HG02885 (cell line): ENCODE measurements around the gene CNEP1R1.
"Not testable (repeated sequence)": the region's sequence is repeated elsewhere in the genome, so short reads cannot be mapped to it uniquely, and the experiment has no call there.

Experiments
- ATAC-seq: cut with Tn5 transposase; IDR thresholded peaks from one replicate; pipeline ENCODE4 v1.9.1; 2021; ENCODE audit warnings: mild to moderate bottlenecking; ENCODE audit not compliant: unreplicated experiment, poor library complexity

The CNEP1R1 gene

DNA sequence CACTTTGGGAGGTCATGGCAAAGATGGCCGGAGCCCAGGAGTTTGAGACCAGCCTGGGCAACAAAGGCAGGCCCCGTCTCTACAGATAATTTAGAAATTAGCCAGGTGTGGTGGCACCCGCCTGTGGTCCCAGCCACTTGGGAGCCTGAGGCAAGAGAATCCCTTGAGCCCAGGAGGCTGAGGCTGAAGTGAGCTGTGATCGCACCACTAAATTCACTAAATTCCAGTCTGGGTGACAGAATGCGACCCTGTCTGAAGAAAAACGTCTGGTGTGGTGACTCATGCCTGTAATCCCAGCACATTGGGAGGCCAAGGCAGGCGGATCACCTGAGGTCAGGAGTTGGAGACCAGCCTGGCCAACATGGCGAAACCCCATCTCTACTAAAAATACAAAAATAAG, 10.8 kb upstream of the CNEP1R1 start:
- not testable (repeated sequence) for ATAC-seq

DNA sequence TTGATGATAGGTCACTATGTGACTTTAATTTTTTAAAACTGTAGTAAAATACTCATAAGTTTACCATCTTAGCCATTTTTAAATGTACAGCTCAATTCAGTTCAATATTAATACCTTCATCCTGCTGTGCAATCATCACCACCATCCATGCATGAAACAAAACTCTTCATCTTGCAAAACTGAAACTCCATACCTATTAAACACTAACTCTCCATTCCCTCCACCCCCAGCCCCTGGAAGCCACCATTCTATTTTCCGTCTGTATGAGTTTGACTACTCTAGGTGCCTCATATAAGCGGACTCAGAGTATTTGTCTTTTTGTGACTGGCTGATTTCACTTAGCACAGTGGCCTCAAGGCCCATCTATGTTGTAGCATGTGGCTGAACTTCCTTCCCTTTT, 9.4 kb upstream of the CNEP1R1 start:
- no peak for ATAC-seq

DNA sequence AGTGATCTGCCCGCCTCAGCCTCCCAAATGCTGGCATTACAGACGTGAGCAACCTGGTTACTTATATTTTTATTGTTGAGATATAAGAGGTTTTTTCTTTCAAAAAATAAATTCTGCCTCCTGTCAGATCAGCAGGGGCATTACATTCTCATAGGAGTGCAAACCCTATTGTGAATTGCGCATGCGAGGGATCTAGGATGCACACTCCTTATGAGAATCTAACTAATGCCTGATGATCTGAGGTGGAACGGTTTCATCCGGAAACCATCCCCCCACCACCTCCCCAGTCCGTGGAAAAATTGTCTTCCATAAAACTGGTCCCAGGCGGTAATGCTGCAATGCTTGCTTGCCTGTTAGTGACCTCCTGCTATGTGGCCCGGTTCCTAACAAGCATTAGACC, 7.5 kb upstream of the CNEP1R1 start:
- ATAC-seq: no peak

DNA sequence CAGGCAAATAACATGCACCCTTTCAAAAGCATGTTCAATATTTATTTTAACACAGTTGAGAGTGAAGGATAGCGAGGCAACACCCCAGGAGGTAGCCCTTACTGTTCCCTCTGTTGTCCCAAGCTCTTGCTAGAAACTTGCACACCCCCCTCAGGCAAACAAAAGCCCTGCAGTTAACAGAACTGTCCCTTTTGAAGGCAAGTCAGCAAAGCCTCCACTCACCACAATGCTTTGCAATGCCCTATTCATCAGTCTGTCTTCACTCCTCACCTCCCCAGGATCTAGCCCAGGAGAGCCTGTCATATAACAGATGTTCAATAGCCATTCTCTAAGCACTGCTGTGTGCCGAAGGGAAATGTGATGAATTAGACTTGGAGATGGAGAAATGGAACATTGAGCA, 3.5 kb upstream of the CNEP1R1 start:
- ATAC-seq: no peak

DNA sequence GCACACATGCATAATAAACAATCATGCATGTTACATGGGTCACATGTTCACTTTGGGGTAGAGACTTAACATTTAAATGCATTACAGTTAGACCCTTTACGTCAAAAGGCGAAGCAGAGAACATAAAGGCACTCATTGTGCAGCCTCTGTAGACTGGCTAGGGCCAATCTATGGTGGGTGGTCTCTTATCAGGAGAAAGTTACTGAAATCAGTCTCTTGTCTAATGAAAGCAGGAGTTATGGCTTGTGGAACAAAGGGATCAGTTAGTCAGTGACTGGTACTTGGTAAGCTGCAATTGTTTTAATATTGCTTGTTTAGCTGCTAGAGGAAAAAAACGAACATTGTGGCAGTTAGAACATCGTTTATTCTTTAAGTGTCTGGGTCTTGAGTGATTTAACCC, 1.4 kb upstream of the CNEP1R1 start:
- no peak for ATAC-seq

DNA sequence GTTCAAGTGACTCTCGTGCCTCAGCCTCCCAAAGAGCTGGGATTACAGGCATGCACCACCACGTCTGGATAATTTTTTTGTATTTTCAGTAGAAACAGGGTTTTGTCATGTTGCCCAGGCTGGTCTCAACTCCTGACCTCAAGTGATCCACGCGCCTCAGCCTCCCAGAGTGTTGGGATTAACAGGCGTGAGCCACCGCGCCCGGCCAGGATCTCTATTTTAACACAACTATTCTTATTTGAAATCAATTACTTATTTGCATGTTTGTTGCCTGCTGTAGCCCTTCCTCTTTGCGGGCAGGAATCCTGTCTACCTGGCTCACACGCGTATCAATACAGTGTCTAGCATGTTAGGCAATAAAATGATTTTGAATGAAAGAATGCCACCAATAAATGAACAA, 818 bp upstream of the CNEP1R1 start:
- ATAC-seq: no peak

DNA sequence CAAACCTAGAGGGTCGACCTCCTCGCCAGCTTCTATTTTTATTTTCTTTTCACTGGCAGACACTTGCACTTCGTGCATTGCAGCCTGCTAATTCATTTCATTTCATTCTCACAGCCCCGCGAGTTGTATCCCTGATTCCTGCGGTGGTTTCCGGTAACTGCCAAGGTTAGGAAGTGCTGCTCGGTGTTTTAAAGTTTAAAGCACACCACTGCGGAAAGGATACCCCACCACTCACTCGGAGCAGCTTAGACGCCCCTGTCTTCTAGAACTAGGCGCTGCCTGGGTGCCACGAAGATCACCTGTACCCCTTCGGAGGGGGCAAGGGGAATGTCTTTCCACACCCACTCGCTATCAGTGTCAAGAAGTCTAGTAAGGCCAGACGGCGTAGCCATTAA, 509 bp downstream of the CNEP1R1 start:
- ATAC-seq: peak; percentile 2

DNA sequence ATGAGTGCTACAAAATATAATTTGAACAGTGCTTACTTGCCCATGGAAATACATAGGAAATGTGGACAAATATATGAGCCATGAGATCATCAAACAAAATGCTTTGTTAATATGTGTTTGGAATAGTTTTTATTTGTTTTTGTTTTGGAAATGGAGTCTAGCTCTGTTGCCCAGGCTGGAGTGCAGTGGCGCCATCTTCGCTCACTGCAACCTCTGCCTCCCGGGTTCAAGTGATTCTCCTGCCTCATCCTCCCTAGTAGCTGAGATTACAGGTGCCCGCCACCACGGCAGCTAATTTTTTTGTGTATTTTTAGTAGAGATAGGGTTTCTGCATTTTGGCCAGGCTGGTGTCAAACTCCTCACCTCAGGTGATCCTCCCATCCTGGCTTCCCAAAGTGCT, 2.8 kb downstream of the CNEP1R1 start:
- no peak for ATAC-seq

DNA sequence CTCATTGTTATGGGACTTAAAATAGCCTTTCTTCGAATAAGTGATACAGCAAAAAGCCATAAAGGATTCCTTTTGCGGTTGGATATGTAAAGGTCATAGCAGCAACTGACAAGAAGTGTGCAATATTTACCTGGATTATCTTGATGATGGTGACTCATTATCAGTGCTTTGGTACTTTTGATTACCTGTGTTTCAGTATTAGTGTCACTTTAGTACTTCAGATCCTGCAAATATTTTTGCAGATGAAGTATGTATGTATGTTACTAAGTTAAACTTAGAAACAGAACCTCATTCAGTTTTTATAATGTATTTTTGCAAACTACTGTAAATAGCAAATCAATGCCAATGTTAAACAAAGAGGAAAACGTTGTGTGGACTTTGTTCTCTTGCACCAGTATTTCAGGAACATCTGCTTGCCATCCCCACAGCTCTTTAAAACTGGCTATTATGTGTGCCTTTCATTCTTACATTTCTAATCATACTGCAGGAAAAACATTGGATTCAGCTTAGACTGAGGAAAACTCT, 10.5 kb downstream of the CNEP1R1 start:
- ATAC-seq: no peak

DNA sequence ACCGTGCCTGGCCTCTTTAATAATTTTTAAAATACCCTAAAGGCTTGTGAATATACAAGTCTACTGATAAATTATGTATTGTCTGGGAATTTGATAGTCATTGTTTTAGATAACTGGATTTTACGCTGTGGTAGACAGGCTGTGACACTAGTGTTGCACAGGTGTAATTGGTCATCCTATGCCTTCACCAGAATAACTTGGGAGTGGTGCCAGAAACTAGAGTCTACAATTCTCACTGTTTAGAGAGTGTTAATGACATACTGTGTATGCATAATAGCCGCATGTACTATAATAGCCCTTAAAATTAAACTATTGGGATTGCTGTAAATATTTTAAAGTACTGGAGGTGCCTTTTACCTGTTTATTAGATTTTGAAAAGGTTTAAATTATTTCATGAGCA, 11.4 kb downstream of the CNEP1R1 start:
- ATAC-seq: no peak

DNA sequence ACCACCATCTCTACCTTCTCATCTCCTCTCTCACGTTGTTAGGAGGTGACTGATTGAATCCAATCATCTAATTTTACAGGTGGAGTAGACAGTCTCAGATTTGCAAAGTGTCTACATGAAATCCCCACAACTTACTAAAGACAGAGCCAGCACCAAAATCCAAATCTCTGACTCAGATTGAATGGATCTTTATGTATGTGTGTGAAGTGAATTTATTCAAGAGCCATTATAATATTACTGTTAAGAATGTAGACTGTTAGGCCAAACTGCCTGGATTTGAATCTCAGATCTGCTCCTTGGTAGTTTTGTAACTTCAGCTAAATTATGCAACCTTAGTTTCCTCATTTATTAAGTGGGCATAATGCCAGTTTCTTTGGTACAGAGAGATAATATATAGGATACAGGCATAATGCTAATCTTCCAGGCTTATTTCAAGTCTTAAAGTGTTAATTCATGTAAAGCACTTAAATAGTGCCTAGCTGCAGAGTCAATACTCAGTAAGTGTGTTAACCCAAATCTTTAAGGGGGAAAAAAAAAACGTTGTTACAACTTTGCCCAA, 12.7 kb downstream of the CNEP1R1 start:
- no peak for ATAC-seq

DNA sequence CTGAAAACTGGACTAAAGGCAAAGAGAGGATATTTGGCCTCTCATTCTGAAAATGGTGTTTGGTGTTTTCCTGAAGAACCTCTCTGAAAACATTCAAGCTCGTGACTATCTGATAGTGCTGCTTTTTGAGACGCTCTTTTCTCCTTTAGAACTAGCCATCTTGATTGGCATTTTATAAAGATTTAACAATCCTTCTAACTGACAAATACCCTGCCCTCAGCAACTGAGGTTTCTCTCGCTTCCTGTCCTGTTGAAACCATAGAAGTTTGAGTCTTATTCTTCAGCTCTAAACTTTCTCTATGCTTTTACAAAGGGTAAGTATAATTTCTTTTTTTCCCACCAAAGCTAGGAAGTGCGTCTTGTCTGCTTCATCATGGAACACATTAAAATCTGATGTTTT, 13.3 kb downstream of the CNEP1R1 start:
- no peak for ATAC-seq

DNA sequence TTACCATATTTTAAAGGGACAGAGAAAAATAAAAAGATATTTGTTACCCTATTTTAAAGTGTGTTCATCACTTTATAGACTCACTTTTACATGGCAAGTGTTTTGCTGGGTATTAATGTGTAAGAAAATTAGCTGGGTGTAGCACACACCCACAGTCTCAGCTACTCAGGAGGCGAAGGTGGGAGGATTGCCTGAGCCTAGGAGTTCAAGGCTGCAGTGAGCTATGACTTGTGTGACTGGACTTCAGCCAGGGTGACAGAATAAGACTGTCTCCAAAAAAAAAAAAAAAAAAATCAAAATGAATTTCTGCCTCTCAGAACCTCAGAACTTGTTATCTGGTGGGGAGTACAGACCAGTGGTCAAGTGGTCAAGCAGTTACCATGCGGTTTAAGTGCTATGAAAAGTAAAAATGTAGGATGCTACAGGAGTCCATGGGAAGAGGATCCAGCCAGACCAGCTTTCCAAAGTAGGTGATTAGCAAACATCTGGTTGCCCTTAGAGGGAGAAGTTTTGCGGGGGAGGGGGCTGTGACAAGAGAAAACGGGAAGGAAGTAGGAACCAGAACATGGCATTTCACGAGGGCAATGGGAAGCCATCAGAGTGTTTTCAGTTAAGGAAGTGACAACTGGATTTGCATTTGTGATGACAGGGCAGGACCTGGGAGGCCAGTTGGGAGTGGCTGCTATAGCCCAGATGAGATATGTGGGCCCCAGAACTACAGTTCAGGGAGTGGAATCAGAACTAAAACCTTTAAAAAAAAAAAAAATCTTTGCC, 13.9 kb downstream of the CNEP1R1 start:
- ATAC-seq: no peak

DNA sequence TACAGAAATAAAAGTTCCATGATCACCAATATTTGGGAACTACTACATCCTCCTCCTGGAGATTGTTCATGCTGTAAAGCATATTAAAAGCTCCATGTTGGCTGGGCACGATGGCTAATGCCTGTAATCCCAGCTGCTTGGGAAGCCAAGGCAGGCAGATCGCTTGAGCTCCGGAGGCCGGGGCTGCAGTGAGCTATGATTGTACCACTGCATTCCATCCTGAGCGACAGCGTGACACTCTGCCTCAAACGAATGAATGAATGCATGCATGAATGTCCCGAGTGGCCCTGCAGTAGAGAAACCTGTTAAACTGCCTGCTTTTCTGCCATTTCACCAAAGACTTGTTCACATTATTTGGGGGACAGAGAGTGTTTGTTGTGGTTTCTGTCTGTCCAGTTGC, 15.0 kb downstream of the CNEP1R1 start:
- no peak for ATAC-seq

DNA sequence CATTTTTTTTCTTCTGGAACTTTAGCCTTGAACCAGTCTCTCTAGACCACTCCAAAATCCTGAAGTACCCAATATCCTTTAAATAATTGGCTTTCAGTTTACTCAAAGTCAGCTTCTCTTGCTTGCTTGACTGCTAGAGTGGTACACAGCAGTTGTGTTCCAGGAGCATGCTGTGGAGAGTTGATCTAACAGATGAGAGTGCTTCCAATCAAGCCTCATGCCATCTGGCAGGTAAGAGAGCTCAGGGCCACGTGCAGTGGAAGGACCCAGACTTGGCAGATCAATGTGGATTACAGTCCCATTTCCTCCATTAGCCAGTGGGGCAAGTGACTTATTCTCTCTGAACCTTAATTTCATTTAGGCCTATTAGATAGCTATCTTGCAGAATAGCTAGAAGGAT, 15.7 kb downstream of the CNEP1R1 start:
- ATAC-seq: no peak

DNA sequence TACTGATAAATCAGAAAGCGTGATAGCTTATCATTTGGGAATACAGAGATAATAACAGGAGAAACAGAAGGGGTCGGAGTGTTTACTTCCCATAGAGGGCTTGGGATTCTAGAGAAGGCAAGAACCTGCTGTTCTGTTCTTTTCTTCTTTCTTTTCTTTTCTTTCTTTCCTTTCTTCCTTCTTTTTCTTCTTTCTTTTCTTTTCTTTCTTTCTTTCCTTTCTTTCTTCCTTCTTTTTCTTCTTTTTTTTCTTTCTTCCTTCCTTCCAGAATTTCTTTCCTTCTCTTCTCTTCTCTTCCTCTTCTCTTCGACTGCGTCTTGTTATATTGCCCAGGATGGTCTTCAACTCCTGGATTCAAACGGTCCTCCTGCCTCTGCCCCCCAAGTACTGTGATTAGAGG, 18.3 kb downstream of the CNEP1R1 start:
- no peak for ATAC-seq

DNA sequence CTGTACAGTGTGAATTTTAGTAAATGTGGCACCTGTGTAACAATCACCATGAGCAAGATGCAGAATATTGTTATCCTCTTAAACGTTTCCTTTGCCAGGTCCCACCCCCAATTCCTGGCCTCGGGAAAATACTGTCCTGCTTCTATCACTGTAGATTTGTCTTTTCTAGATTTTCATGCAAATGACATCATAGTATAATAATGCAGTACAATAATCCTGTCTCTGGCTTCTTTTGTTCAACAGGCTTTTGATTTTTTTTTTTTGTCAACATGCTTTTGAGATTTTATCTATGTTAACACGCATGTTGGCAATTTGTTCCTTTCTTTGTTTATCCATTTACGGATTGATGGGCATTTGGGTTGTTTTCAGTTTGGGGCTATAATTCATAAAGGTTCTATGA, 20.4 kb downstream of the CNEP1R1 start:
- ATAC-seq: no peak

DNA sequence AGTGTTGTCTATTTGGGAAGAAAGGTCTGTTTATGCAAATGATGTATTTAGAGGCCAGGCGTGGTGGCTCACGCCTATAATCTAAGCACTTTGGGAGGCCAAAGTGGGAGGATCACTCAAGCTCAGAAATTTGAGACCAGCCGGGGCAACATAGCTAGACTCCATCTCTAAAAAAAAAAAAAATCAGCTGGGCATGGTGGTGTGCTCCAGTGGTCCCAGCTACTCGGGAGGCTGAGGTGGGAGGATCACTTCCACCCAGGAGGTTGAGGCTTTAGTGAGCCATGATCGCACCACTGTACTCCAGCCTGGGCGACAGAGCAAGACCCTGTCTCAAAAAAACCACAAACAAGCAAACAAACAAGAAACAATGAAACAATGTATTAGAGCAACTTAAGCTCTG, 21.8 kb downstream of the CNEP1R1 start:
- ATAC-seq: no peak

DNA sequence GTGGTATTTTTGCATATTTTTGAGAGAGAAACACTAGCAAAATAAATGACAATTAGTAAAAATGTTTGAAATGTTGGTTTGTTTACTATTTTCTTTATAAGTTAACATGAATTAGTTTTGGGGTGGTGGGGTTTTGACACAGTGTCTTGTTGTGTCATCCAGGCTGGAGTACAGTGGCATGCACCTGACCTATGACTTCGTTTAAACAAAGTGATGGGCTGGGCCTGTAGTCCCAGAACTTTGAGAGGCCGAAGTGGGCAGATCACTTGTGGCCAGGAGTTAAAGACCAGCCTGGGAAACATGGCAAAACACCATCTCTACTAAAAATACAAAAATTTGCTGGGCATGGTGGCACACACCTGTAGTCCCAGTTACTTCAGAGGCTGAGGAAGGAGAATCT, 22.8 kb downstream of the CNEP1R1 start:
- ATAC-seq: no peak

DNA sequence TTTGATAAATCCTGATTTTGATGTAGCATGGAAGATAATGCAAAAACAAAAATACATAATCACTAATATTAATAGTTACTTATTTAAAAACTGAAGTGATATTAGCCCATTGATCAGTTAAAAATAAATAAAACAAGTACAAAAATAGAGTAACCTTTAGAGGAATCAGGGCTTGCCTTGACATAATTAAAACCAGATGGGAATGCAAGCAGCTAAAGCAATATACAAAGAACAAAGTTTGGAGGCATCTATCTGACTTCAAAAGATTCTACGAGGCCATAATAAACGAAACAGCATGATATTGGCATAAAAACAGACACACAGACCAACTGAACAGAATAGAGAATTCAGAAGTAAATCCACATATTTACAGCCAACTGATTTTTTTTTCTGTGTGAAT, 25.8 kb downstream of the CNEP1R1 start:
- no peak for ATAC-seq

DNA sequence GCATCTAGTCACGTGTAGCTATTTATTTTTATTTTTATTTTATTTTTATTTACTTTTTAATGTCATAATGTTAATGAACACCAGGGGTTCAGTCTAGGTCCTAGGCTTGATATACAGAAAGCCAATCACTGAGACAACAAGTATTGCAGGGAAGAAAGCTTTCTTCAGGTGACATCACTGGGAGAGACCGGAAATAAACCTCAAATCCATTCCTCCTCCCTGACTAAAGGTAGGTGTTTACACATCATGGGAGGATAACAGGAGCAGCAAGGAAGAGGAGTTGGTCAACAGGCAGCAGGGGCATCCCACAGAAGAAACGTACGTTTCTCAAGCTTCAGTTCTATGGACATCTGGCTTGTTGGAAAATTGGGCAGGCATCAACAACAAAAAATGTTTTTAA, 31.2 kb downstream of the CNEP1R1 start:
- no peak for ATAC-seq

DNA sequence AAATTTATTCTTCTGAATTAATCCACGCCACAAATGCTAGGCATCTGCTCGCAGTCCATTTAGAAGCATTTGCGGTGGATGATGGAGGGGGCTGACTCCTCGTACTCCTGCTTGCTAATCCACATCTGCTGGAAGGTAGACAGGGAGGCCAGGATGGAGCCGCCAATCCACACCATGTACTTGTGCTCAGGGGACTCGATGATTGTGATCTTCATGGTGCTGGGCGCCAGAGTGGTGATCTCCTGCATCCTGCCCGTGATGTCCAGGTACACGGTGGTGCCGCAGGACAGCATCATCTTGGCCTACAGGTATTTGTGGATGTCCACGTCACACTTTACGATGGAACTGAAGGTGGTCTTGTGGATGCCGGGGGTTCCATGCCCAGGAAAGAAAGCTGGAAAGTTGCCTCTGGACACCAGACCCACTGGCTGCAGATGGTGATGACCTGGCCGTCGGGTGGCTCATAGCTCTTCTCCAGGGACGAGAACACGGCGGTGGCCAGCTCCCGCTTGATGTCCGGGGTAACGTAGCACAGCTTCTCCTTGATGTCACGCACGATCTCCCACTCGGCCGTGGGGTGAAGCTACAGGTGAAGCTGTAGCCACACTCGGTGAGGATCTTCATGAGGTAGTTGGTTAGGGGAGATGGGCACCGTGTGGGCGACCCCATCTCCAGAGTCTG, 33.2 kb downstream of the CNEP1R1 start:
- no peak for ATAC-seq
